GM12878 (cell line): ENCODE results near the gene CFAP54.

ENCODE experiments used
- ESRRA ChIP-seq: IDR thresholded peaks from 2 replicates; pipeline ENCODE4 v1.6.1; 2012; ENCODE audit warnings: mild to moderate bottlenecking, low read length, improper control_type of control experiment
- EZH2 ChIP-seq: IDR thresholded peaks from 2 replicates; pipeline ENCODE4 v1.6.1; 2012; ENCODE audit warnings: low read depth, mild to moderate bottlenecking, control low read depth, inconsistent platforms, low read length, borderline replicate concordance; ENCODE audit not compliant: control insufficient read depth
- FOXK2 ChIP-seq: fragments of 450-650 bp; IDR thresholded peaks from 2 replicates; pipeline ENCODE4 v1.6.1; 2017; ENCODE audit warnings: mild to moderate bottlenecking, moderate library complexity
- NFIC ChIP-seq: IDR thresholded peaks from 2 replicates; pipeline ENCODE4 v1.6.1; 2012; ENCODE audit warnings: low read depth, mild to moderate bottlenecking, inconsistent platforms, low read length, moderate library complexity
- POLR2A ChIP-seq: IDR thresholded peaks from 2 replicates; pipeline ENCODE4 v1.6.1; 2011; ENCODE audit warnings: low read depth, mild to moderate bottlenecking, low read length
- POLR2AphosphoS5 ChIP-seq: IDR thresholded peaks from 2 replicates; pipeline ENCODE4 v1.6.1; 2011; ENCODE audit warnings: mild to moderate bottlenecking, low read length, inconsistent platforms
- RAD21 ChIP-seq: IDR thresholded peaks from 2 replicates; pipeline ENCODE4 v1.6.1; 2011; ENCODE audit warnings: mild to moderate bottlenecking, low read depth, low read length, moderate library complexity; ENCODE audit not compliant: insufficient read depth
- REST ChIP-seq: IDR thresholded peaks from 2 replicates; pipeline ENCODE4 v1.6.1; 2012; ENCODE audit warnings: mild to moderate bottlenecking, low read depth, low read length
- TARDBP ChIP-seq: IDR thresholded peaks from 2 replicates; pipeline ENCODE4 v1.6.1; 2016; ENCODE audit warnings: borderline replicate concordance
- ZBTB33 ChIP-seq: fragments of 450-650 bp; IDR thresholded peaks from 2 replicates; pipeline ENCODE4 v1.6.1; 2017; ENCODE audit warnings: mild to moderate bottlenecking

- TF ChIP-seq FOXK2 (no peak), ZBTB33 (no peak), POLR2AphosphoS5 (no peak), ESRRA (no peak), EZH2 (no peak), NFIC (no peak), RAD21 (no peak), POLR2A (no peak), TARDBP (no peak), REST (no peak)
Observed at GRCh38 chr12:96457191-96457930, 32.0 kb upstream of the CFAP54 start.
